Activated T-helper 17 cell treated with anti-CD3 and anti-CD28 coated beads, Interleukin-2, amount 50 U/mL, for 72 hours (primary cell): ENCODE results near the gene TBCD. TPM values are rescaled to one million over a fixed set of nuclear protein-coding genes. Genes with fewer than 3 reads are reported as not detected.
A peak's percentile ranks its signal among the peaks of the same experiment; 100 is the strongest.

Experiments used
- ATAC-seq: fragments of 150-1000 bp; cut with Tn5 transposase; replicated peaks from 2 replicates; pipeline ENCODE4 v1.10.0; 2021; ENCODE audit warnings: mild to moderate bottlenecking, moderate library complexity
- H3K27ac Mint-ChIP-seq: one replicate; pipeline ENCODE4 v1.8.0; 2022; ENCODE audit warnings: mixed read lengths
- H3K27me3 Mint-ChIP-seq: one replicate; pipeline ENCODE4 v1.8.0; 2022; ENCODE audit warnings: mixed read lengths
- H3K36me3 Mint-ChIP-seq: one replicate; pipeline ENCODE4 v1.8.0; 2022; ENCODE audit warnings: low read depth, mild to moderate bottlenecking, mixed read lengths
- H3K4me1 Mint-ChIP-seq: one replicate; pipeline ENCODE4 v1.8.0; 2022; ENCODE audit warnings: mixed read lengths
- H3K4me3 Mint-ChIP-seq: one replicate; pipeline ENCODE4 v1.8.0; 2022; ENCODE audit warnings: mild to moderate bottlenecking, mixed read lengths
- H3K9me3 Mint-ChIP-seq: one replicate; pipeline ENCODE4 v1.8.0; 2022; ENCODE audit warnings: mixed read lengths
- total RNA-seq, 2 donors: library from RNA; stranded (reverse); gene quantifications; one replicate each; pipeline ENCODE4 v1.2.3, GENCODE V29; 2022

Gene TBCD
- total RNA-seq, 2 donors from 2014 or later, result 111 to 139 TPM

DNA sequence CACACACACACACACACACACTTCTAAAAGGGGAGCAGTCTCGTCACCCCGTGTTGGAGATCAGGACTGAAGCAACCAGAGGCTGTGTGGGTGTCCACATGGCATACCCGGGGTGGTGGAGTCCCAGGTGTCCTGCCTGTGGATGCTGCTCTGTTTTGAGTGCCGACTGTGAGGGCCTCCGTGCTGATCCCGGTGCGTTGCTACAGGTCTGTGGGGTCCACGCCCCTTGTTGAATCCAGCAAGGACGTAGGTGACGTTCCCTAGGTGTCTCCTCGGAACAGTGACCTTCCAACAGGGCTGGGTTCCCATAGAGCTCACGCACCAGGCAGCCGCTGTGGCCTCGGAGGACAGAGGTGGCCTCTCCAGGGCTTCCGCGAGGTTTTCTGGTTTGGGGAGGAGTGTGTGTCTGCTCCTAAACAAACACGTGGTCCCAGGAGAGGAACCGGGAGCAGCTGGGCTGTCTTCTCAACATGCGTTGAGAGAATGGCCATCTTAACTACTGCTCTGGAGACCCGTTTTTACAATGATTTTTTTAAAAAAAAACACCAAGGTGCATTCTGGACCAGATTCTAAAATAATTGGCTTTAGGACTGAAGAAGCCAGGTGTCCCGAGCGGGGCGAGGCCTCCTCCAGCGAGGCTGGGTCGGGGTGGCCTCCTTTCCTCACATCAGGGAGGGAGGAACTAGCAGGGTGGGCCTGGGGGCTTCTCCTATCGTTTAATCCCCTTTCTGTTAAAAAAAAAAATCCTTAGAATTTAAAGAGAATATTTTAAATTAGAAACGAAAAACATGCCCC is 188.6 kb downstream of the TBCD start:
- Mint-ChIP-seq H3K4me1 (no peaks in the 10 kb centered on the region), H3K9me3 (peaks cover 14% of the 10 kb centered on the region), H3K36me3 (peaks cover 89% of the 10 kb centered on the region), H3K27ac (no peak overlapping the region), H3K27me3 (no peaks in the 10 kb centered on the region), H3K4me3 (no peak overlapping the region)
- no peak for ATAC-seq

DNA sequence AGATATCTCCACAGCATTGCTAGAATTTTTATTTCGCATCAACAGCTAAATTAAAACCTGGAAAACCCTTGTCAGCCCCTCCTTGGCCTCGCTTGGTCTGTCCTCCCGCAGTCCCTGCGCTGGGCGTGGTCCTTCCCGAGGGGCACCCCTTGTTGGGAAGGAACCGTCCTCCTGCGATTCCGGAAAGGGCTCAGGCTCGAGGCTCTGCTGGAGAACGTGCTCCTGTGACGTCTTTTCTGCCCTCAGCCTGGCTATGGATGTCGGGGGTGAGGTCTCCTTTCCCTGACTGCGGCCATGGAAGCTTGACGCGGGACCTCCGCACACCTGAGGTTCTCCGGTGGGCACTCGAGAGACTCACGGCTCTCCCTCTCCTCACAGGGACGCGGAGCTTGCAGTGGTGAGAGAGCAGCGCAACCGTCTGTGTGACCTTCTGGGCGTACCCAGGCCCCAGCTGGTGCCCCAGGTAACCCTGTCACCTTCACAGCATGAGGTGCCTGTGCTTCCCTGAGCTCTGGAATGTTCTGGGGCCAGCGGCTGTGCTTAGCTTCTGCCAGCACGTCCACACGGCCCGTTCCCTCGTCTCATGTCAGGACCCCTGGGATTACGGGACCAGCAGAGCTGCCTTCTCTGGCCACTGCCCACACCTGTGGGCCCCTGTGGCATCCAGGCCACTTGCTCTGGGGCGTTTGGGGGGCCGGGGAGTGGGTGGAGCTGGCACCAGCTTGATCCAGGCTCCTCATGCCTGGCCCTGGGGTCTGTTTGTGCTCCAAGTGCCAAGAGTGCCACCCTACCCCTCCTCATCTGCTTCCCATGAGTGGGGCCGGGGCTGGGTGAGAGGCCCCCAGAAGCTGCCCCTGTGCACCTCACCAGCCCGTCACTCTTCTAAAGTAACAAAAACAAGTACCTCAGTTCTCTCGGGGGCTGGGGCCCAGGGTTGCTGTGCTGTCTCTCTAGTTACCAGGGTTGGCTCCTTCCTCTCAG is 189.4 kb downstream of the TBCD start:
- Mint-ChIP-seq H3K4me1 (no peaks in the 10 kb centered on the region), H3K27ac (no peak overlapping the region), H3K4me3 (no peak overlapping the region), H3K27me3 (no peaks in the 10 kb centered on the region), H3K9me3 (peaks cover 19% of the 10 kb centered on the region), H3K36me3 (peaks cover 89% of the 10 kb centered on the region)
- no peak for ATAC-seq

DNA sequence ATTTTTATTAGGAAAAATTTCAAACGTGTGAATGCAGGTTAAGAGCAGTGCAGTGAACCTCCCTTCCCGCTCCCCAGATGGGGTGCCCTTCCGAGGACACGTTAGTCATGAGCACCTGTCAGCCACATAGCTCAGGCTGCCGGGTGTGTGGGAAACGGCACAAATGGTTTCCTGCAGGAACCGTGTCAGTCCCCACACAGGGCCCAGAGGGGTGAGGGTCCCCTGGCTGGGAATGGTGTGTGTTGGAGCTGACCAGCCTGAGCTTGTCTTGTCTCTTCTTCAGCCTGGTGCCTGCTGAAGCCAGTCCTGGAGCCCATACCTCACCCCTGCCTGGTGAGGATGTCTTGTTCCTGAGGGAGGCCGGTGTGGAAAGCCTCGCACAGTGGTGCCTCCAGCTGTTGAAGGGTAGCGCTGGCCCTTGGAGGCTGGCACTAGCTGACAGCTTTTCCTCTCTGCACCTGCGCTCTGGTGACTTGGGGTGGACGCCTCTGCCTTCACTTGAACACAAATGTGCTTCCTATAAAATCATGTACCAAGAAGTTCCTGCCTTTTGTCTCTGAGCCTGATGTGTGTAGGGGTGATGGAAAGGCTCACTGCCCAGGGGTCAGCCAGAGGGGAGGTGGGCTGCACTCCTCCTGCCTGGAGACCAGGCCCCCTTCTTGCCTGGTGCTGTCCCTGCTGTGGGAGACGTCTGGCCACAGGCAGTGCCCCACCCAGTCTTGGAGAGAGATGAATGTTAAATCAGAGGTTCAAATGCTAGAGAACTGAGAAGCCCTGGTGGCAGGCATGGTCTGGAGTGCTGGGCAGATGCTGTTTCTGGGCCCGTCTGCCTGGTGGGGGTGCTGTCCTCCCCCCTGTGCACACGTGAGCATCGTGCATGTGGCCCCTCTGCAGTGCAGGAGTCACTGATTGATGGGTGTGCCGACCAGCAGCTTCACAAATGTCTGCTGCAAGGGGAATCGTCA is 190.6 kb downstream of the TBCD start:
- no peaks in the 10 kb centered on the region for H3K27me3 Mint-ChIP-seq
- no peak overlapping the region for H3K4me3 Mint-ChIP-seq
- no peaks in the 10 kb centered on the region for H3K4me1 Mint-ChIP-seq
- peaks cover 23% of the 10 kb centered on the region for H3K9me3 Mint-ChIP-seq
- H3K36me3 Mint-ChIP-seq, result peaks cover 83% of the 10 kb centered on the region
- peak; percentile 25 for ATAC-seq
- H3K27ac Mint-ChIP-seq, result no peak overlapping the region

DNA sequence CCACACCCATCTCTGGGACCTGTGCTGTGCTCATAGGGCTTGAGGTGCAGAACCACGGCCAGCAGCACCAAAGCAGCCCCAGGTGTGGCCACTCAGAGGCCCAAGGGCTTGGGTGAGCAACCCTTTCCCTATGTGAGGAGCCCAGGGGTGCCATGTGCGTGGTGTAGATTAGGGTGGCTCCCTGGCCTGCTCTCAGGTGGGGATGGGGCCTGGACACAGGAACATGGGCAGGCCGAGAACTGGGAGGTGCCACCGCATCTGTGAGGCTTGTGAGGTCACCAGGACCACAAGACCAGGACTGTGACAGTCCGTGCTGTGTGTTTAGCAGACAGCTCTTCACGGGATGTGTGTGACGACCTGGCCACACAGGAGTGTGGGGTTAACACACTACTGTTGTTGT is 191.5 kb downstream of the TBCD start:
- Mint-ChIP-seq H3K4me3 (no peak overlapping the region), H3K27me3 (no peaks in the 10 kb centered on the region), H3K4me1 (peaks cover 5% of the 10 kb centered on the region), H3K27ac (no peak overlapping the region), H3K36me3 (peaks cover 82% of the 10 kb centered on the region), H3K9me3 (peaks cover 26% of the 10 kb centered on the region)
- no peak for ATAC-seq

DNA sequence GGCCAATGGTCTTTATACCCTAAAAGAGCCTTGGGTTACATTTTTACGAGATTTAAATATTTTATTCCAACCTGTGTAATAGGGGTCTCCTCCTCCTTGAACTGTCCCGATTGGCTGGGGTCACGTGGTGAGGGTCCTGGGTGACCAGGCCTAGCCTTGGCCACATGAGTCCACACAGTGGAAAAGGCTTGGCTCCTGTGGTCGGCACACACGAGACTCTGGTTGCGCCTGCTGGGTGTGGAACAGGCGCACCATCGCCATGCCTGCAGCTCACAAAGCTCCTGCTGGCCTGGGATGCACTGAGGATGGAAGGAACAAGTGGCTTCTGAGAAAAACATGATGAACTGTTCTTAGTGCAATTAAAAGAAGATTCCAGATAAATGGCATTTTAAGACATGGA is 191.9 kb downstream of the TBCD start:
- H3K27ac Mint-ChIP-seq, result no peak overlapping the region
- ATAC-seq, result no peak
- peaks cover 28% of the 10 kb centered on the region for H3K9me3 Mint-ChIP-seq
- H3K4me3 Mint-ChIP-seq, result no peak overlapping the region
- H3K36me3 Mint-ChIP-seq, result peaks cover 81% of the 10 kb centered on the region
- peaks cover 5% of the 10 kb centered on the region for H3K4me1 Mint-ChIP-seq
- H3K27me3 Mint-ChIP-seq, result no peaks in the 10 kb centered on the region

- no peak overlapping the region for H3K4me3 Mint-ChIP-seq
- H3K27ac Mint-ChIP-seq, result no peak overlapping the region
- H3K4me1 Mint-ChIP-seq, result peaks cover 5% of the 10 kb centered on the region
- ATAC-seq, result no peak
- peaks cover 82% of the 10 kb centered on the region for H3K36me3 Mint-ChIP-seq
- H3K9me3 Mint-ChIP-seq, result peaks cover 32% of the 10 kb centered on the region
- H3K27me3 Mint-ChIP-seq, result no peaks in the 10 kb centered on the region
These were observed 193.1 kb downstream of the TBCD start for GRCh38 chr17:82944990-82945389.

GRCh38 chr17:82946081-82946480 is 194.2 kb downstream of the TBCD start:
- Mint-ChIP-seq H3K27me3 (no peaks in the 10 kb centered on the region), H3K36me3 (peaks cover 86% of the 10 kb centered on the region), H3K27ac (no peak overlapping the region), H3K9me3 (peaks cover 36% of the 10 kb centered on the region), H3K4me3 (no peak overlapping the region), H3K4me1 (peaks cover 5% of the 10 kb centered on the region)
- no peak for ATAC-seq

GRCh38 chr17:82947051-82947991 is 195.5 kb downstream of the TBCD start:
- Mint-ChIP-seq H3K4me3 (no peak overlapping the region), H3K36me3 (peaks cover 83% of the 10 kb centered on the region), H3K9me3 (peaks cover 36% of the 10 kb centered on the region), H3K4me1 (peaks cover 5% of the 10 kb centered on the region), H3K27me3 (no peaks in the 10 kb centered on the region), H3K27ac (no peak overlapping the region)
- ATAC-seq, result peak; percentile 9

DNA sequence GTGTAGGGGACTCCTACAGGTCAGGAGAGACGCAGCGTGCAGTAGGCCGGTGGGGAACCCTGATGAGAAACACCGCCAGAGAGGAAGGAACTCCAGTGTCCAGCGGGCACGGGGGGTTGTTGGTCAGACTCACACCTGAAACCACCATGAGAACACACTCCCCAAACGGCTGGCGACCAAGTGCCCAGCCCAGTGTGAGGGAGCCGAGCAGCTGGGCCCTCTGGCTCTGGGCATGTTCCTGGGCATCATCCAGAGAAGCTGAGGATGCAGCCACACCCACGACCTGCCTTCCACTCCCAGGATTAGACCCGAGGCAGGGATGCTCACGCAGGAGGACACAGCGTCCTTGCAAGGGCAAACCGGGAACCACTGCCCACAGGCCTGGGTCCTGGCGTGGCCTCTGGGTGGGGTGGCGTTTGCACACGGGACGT is 196.2 kb downstream of the TBCD start:
- H3K4me3 Mint-ChIP-seq, result no peak overlapping the region
- no peaks in the 10 kb centered on the region for H3K27me3 Mint-ChIP-seq
- peaks cover 5% of the 10 kb centered on the region for H3K4me1 Mint-ChIP-seq
- H3K27ac Mint-ChIP-seq, result no peak overlapping the region
- no peak for ATAC-seq
- H3K9me3 Mint-ChIP-seq, result peaks cover 42% of the 10 kb centered on the region
- H3K36me3 Mint-ChIP-seq, result peaks cover 83% of the 10 kb centered on the region

DNA sequence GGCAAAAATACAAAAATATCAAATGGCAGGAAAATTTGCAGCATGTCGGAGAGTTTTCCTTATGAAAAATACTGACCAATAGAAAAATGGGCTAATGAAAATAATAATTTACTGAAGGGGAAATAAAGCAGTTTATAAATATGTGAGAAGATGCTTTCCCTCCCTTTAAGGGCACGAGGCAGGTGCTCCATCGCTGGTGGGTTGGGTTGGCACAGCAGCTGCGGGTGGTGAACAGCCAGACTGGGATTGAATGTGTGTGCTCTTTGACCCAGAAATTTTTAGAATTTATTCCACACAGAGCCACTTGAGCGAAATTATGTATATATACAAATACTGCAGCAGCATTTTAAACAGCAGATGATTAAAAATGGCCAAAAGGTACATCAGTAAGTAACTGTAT is 197.1 kb downstream of the TBCD start:
- no peak for ATAC-seq
- no peak overlapping the region for H3K4me3 Mint-ChIP-seq
- no peak overlapping the region for H3K27ac Mint-ChIP-seq
- H3K9me3 Mint-ChIP-seq, result peaks cover 44% of the 10 kb centered on the region
- peaks cover 81% of the 10 kb centered on the region for H3K36me3 Mint-ChIP-seq
- no peaks in the 10 kb centered on the region for H3K27me3 Mint-ChIP-seq
- peaks cover 5% of the 10 kb centered on the region for H3K4me1 Mint-ChIP-seq

GRCh38 chr17:82949361-82949760 is 197.5 kb downstream of the TBCD start:
- Mint-ChIP-seq H3K36me3 (peaks cover 81% of the 10 kb centered on the region), H3K9me3 (peaks cover 41% of the 10 kb centered on the region), H3K4me1 (peaks cover 5% of the 10 kb centered on the region), H3K27ac (no peak overlapping the region), H3K4me3 (no peak overlapping the region), H3K27me3 (no peaks in the 10 kb centered on the region)
- no peak for ATAC-seq

GRCh38 chr17:82949984-82950383 is 198.1 kb downstream of the TBCD start:
- H3K36me3 Mint-ChIP-seq, result peaks cover 81% of the 10 kb centered on the region
- H3K9me3 Mint-ChIP-seq, result peaks cover 35% of the 10 kb centered on the region
- no peaks in the 10 kb centered on the region for H3K27me3 Mint-ChIP-seq
- no peak overlapping the region for H3K4me3 Mint-ChIP-seq
- H3K27ac Mint-ChIP-seq, result no peak overlapping the region
- H3K4me1 Mint-ChIP-seq, result peaks cover 5% of the 10 kb centered on the region
- no peak for ATAC-seq

DNA sequence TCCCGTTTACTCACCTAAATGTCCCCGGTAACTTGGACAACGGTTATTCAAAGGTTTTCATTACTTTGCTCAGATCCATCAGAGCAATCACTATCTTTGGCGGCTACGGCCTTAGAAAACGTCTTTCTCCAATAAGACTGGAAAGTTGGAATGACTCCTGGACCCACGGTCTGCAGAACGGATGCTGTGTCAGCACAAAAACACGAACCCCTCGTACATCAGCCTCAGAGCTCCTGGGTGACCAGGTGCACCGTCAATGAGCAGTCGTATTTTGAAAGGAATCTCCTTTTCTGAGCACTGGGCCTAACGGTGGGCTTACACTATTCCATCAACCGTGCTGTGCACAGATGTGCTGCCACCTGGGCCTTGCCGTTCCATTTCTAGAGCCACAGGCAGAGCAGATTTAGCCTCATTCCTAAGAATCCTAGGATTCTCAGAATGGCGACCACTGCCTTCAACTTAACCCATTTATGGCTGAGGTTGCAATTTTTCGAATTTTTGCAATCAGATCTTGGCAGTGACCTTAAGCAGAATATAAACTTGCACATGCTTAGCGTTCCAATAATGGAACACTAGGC is 198.7 kb downstream of the TBCD start:
- peaks cover 81% of the 10 kb centered on the region for H3K36me3 Mint-ChIP-seq
- no peak for ATAC-seq
- H3K27ac Mint-ChIP-seq, result no peak overlapping the region
- peaks cover 5% of the 10 kb centered on the region for H3K4me1 Mint-ChIP-seq
- H3K9me3 Mint-ChIP-seq, result peaks cover 32% of the 10 kb centered on the region
- H3K4me3 Mint-ChIP-seq, result no peak overlapping the region
- H3K27me3 Mint-ChIP-seq, result no peaks in the 10 kb centered on the region
